GM18873 (cell line): Measurements from ENCODE around the gene NOLC1.

Experiments used
- ATAC-seq: cut with Tn5 transposase; IDR thresholded peaks from one replicate; pipeline ENCODE4 v1.9.1; 2021; ENCODE audit warnings: mild to moderate bottlenecking, moderate library complexity, moderate number of reproducible peaks; ENCODE audit not compliant: unreplicated experiment, low FRiP score

Gene NOLC1

DNA sequence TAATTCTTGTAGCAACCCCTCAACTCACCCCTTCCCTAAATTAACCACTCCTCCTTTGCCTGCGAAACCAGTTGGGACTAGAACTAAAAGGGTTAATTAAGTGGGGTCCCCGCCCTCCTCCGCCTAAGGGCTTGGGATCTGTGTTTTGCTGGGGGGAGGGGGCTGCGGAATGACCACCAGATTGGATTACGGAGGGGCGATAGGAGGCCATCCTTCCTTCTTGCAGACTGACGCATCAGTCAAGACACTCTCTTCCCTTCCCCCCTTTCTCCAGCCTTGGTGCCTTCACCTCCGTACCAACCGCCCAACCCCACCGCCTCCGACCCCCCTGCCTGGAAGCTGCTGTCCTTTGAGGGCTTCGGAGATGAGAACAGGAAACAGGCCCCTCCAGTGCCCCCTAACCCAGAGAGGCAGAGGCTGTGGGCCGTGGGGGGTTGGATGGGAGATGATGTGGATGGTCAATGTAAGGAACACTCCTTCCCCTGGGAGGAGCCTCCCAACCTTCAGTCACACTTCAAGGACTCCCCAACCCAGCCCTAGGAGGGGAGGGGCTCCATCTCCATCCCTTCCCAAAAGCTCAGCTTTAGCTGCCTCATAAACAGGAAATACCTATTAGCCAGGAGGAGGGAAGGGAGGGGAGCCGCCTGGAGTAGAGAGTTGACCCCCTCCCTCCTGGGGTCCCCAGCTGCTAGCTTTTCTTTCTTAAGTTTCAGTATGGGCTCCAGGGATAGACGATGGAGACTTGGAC lies 31.0 kb upstream of the NOLC1 start:
- ATAC-seq, result no peak

DNA sequence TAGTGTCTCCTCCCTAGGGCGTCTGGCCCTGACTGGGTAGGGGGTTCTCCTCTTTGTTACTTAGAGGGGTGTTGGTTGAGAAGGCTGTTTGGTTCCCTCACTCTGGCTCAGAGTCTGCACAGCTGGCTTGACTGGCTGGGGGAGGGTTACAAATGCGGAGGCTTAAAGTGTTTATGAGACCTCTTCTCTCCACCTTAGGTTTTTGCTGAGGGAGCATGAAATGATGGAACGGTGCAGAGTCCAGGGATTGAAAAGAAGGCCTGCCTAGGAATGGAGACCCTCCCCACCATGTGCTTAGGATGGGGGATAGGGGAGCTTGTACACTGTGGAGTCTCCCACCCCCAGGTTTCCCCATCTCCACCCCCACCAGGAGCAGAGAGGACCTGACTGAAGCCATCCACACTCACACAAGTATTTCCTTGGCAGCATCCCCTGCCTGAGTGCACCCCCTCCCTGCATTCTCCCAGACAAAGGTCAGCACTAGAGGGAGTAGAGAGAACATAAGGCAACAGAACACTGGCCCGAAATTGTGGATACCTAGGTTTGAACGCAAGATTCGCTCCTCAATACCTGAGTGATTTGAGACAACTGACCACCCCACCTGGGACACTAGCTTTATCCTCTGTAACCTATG lies 30.3 kb upstream of the NOLC1 start:
- no peak for ATAC-seq

DNA sequence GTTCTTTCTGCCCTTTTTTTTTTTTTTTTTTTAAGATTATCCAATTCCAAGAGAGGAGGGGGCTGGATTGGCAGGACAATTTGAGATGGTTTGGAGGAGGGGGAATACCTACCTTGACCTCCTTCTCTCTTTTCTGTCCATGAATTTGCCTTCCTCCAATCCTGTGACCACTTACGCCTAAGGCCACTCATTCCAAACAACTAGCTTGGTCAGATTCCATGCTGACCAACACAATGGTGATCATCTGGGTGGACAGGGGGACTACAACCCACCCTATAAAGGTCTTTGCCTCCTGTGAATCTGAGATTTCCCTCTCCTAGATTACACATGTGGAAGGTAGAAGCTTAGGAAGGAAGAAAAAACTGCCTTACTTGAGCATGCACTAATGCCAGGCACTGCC lies 29.7 kb upstream of the NOLC1 start:
- no peak for ATAC-seq

DNA sequence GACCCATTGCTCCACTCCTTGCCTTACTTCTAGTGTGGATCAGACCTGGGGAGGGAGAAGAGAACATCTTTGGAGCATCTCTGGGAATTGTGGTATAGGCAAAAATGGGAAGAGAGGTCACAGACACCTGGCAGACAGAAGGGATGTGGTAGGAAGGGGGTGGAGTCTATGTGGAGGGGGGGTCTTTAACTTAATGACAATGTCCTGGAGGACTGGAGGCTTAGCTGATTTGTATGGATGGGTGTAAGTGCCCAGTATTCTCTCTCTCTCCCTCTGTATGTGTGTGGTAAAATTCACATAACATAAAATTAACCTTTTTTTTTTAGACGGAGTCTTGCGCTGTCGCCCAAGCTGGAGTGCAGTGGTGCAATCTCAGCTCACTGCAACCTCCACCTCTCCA lies 29.0 kb upstream of the NOLC1 start:
- ATAC-seq, result no peak

DNA sequence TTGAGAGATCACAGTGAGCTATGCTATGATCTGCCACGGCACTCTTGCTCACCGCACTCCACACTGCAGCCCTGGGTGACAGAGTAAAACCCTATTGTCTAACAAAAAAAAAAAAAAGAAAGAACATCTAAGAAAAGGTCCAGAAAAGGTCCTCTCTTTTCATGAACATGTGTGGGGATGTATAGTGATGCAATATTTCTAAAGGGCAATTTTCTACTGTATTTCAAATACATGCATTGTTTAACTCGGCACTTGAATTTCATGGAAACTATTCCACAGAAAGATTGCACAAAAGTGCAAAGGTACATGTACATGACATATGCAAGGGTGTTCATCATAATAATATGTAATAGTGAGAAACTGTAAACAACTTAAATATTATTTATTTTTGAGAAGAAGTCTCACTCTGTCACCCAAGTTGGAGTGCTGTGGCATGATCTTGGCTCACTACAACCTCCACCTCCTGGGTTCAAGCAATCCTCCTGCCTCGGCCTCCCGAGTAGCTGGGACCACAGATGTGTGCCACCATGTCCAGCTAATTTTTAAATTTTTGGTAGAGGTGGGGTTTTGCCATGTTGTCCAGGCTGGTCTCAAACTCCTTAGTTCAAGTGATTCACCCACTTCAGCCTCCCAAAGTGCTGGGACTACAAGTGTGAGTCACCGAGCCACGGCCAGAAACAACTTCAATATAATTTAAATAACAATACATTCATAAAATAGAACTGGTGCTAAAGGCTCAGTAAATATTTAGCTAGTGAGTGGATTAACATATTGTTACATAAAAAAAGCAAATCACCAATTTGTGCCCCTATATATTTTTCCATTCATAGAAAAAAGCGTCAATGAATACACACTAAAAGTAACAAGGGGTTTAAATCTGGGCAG lies 20.7 kb upstream of the NOLC1 start:
- no peak for ATAC-seq

DNA sequence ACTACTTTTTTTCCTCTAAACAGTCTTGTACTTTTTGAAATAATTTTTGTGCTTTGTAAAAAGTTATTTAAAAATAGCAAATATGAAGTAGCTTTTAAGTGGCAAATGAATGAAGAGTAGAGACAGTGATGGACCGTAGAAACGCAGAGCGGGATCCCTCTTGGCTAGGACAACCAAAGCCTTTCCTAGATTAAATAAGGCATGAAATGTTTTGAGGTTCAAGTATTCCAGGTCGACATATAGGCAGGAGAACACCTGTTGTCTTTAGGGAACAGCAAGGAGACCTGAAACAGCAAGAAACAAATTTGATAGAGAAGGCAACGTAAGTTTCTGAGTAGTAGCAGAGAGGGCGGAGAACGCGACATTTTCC lies 20.0 kb upstream of the NOLC1 start:
- ATAC-seq, result no peak

DNA sequence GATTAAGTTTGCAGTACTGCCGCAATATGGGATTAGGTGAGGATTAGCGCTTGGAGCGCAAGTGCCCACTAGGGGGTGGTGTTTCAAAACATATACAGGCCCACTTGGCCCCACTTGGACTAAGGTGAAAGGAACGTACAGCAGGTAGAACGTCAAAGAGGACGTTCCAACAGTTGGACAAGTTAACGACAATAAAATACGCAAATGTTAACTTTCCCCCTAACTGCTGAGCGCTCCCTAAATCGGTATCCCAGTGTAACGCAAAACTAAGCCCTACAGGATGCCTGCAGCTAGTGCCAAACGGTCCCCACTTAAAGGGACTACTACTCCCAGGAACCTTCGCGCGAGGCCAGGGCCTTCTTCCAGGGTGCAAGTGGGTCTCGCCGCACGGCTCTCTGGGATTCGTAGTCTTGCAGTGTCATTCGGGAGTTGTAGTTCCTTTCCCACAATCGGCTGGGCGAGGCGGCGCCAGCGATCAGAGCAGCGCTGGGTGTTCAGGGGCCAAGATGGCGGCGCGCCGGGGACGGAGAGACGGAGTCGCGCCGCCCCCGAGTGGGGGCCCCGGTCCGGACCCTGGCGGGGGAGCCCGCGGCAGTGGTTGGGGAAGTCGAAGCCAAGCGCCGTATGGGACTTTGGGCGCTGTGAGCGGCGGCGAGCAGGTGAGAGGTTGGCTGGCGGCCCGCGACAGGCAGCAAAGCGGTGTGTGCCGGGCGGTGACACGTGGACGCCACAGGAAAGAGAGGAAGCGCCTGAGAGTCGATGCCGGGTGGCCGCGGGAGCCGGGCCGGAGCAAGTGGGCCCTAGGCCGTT lies 19.4 kb upstream of the NOLC1 start, which contains the start of gene PPRC1:
PPRC1 (plus strand) TSS at position 478 of the 810 bp plus-strand sequence; CDS start at position 507, 29 bp downstream.
- ATAC-seq, result peak; percentile 94

DNA sequence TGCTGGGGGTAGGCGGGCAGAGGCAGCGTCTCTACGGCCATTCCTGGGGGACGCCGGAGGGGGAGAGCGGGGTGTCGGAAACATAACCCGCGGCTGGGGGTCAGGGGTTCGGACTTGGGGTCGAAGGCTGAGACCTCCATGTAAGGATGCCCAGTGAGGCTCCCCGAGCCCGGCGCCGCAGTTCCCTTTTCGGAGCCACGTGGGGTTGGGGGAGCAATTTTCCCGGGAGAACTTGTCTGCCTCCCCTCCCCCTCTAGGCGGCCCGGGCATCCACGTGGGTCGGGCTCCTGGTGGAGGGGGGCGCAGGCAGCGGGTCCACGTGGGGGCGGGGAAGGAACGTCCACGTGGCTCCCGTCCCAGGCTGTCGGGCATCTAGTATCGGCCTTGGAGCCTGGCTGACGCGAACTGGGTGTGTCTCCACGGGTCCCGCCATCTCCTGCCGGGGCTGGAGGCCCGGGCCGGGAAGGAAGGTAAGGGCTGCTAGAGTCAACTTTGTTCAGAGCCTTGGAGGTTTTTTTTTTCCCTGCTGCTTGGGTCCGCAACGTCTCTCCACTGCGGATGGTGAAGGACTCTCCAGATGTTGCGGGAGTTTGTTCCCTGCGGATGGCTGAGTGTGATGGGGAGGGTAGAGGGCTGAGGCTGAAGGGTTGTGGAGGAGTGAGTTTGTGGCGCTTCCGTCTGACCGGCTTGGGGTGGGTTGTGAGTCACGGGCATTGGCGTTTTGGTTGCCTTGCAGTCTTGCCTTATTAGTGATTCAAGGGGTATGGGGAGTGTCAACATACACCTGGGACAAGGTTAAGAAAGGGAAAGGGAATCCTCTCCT lies 18.6 kb upstream of the NOLC1 start:
- ATAC-seq, result no peak

DNA sequence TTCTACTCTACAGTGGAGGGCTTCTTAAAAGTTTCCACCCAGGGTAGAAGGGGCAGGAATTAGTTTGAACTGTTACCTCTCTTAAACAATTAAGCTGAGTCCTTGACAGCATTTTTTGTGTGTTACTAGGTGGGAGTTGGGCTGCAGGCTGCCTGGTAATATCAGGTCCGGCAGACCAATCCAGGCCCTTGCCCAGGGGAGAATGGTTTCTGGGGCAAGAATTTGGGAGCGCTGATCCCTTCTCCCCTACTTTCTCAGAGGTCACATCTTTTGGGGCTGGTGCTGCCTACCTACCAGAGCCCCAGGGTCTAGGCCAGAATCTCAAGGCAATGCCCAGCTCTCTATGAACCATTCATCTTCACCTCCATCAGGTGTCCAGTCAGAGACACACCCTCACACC lies 17.8 kb upstream of the NOLC1 start:
- no peak for ATAC-seq

DNA sequence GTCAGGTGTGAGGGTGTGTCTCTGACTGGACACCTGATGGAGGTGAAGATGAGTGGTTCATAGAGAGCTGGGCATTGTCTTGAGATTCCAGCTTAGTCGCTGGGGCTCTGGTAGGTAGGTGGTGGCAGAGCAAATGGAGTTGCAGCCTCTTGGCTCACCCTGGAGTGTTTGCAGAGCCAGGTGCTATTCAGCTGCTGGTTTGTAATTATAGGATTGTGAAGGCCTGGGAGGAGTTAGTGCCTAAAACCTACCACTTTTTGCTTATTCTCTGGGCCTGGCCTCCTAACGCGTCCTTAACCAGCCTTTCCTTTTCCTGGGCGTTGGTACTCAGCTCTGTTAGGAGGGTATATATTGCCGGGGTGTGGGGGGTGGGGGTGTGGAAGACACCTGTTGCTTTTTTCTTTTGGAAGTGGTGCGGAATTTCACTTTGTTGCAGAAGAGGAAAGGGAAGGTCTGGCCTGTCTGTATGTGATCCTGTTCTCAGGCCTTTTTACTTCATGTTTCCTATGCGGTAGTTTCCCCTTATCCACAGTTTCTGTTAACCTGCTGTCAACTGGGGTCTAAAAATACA lies 16.1 kb upstream of the NOLC1 start:
- ATAC-seq, result no peak

DNA sequence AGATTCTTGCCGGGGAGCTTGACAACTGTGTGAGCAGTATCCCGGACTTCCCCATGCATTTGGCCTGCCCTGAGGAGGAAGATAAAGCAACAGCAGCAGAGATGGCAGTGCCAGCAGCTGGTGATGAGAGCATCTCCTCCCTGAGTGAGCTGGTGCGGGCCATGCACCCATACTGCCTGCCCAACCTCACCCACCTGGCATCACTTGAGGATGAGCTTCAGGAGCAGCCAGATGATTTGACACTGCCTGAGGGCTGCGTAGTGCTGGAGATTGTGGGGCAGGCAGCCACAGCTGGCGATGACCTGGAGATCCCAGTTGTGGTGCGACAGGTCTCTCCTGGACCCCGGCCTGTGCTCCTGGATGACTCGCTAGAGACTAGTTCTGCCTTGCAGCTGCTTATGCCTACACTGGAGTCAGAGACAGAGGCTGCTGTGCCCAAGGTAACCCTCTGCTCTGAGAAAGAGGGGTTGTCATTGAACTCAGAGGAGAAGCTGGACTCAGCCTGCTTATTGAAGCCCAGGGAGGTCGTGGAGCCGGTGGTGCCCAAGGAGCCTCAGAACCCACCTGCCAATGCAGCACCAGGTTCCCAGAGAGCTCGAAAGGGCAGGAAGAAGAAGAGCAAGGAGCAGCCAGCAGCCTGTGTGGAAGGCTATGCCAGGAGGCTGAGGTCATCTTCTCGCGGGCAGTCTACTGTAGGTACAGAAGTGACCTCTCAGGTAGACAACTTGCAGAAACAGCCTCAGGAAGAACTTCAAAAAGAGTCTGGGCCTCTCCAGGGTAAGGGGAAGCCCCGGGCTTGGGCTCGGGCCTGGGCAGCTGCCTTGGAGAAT lies 12.7 kb upstream of the NOLC1 start:
- ATAC-seq, result no peak

DNA sequence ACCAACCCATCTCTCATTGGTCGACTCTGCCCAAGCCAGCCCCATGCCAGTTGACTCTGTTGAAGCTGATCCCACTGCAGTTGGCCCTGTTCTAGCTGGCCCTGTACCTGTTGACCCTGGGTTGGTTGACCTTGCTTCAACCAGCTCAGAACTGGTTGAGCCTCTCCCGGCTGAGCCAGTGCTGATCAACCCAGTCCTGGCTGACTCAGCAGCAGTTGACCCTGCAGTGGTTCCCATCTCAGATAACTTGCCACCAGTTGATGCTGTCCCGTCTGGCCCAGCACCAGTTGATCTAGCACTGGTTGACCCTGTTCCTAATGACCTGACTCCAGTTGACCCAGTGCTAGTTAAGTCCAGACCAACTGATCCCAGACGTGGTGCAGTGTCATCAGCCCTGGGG lies 12.0 kb upstream of the NOLC1 start:
- ATAC-seq, result no peak

DNA sequence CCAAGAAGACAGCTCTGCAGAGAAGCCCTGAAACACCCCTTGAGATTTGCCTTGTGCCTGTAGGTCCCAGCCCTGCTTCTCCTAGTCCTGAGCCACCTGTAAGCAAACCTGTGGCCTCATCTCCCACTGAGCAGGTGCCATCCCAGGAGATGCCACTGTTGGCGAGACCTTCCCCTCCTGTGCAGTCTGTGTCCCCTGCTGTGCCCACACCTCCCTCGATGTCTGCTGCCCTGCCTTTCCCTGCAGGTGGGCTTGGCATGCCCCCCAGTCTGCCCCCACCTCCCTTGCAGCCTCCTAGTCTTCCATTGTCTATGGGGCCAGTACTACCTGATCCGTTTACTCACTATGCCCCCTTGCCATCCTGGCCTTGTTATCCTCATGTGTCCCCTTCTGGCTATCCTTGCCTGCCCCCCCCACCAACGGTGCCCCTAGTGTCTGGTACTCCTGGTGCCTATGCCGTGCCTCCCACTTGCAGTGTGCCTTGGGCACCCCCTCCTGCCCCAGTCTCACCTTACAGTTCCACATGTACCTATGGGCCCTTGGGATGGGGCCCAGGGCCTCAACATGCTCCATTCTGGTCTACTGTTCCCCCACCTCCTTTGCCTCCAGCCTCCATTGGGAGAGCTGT lies 11.2 kb upstream of the NOLC1 start:
- no peak for ATAC-seq

DNA sequence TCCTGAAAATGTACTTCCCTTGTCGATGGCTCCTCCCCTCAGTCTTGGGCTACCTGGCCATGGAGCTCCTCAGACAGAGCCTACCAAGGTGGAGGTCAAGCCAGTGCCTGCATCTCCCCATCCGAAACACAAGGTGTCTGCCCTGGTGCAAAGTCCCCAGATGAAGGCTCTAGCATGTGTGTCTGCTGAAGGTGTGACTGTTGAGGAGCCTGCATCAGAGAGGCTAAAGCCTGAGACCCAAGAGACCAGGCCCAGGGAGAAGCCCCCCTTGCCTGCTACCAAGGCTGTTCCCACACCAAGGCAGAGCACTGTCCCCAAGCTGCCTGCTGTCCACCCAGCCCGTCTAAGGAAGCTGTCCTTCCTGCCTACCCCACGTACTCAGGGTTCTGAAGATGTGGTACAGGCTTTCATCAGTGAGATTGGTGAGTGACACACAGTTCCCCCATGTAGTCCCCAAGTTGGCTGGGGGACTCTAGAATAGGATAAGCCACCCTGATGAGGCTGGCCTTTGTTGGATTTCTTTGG lies 10.5 kb upstream of the NOLC1 start:
- ATAC-seq, result no peak

DNA sequence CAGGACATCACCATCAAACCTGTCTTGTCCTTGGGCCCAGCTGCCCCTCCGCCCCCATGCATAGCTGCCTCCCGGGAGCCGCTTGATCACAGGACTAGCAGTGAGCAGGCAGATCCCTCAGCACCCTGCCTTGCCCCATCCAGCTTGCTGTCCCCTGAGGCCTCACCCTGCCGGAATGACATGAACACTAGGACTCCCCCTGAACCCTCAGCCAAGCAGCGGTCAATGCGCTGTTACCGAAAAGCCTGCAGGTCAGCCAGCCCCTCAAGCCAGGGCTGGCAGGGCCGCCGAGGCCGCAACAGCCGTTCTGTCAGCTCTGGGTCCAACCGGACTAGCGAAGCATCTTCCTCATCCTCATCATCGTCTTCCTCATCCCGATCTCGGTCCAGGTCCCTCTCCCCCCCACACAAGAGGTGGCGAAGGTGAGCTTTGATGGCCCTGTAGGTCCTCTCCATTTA lies 5.2 kb upstream of the NOLC1 start:
- ATAC-seq, result no peak

DNA sequence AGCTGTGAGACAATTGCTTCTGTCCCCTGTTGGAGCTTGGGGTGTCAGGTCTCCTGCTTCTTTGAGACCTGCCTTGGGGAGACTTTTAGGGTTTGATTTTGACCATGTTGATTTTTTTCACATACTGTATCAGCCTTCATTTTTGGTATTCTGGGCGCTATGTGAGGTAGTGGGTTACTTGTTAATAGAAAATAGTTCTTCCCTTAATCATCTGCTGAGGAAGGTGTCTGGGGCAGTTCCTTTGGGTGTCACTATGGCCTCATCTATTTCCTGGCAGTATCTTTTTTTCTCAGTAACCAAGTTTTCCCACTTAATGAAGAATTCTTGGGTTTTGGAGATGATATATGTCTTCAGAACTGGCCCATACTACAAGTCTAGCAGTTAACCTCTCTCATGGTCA lies 4.6 kb upstream of the NOLC1 start:
- ATAC-seq, result no peak

DNA sequence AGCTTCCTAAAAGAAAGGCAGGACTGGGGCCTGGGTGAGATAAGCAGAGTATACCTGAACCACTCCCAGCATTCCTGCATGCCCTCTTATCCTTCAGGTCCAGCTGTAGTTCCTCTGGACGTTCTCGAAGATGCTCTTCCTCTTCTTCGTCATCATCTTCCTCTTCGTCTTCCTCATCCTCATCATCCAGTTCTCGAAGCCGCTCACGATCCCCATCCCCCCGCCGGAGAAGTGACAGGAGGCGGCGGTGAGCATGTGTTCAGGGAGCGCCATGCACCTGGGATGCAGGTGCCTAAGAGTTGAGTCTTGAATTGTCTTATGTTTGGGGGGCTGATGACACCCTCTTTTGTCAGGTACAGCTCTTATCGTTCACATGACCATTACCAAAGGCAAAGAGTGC lies 3.9 kb upstream of the NOLC1 start:
- no peak for ATAC-seq
